ENCODE data around the gene RXRG.

Gene RXRG

DNA sequence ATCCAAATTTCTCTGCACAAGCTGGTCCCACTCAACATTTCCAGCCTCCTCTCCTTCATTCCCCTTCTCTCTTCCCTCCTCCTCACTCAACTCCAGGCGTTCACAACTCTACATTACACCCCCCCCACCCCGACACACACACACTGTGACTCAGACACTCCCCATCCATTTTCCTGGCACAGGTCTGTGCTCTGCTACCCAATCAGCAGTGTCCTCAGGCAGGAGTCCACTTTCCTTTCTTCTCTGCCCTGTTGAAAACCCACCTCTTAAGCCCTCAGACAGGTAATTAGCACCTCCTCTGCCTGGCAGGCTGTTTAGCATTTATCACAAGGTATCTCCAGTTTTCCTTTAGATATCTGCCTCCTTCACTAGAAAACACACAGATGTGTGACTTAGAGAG lies 79.6 kb downstream of the RXRG start:
- DNase-seq = no peak

DNA sequence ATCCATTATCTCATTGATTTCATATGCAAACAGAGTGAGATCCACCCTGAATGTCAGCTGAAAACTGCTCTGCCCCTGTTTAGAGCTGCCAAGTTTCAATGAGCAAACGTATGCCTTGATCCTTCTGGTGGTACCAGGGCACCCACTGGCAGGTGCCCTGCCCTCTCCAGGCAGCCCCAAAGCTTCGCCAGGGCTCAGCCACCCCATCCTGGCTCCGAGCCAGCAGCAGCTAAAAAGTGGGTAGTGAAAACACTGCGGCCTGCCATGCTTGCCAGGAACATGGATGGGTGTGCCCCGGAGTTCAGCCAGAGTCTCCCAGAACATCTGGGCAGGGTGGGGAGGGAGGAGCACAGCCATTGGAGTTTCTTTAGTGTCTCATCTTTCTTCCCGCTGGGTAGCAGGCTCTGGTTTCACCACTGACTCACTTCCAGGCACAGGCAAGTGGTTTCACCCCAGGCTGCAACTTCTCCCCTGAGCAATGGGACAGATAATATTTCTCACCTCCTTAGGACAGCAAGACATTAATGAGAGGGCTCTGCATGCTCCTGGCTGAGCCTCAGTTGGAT lies 80.3 kb downstream of the RXRG start:
- DNase-seq = no peak

DNA sequence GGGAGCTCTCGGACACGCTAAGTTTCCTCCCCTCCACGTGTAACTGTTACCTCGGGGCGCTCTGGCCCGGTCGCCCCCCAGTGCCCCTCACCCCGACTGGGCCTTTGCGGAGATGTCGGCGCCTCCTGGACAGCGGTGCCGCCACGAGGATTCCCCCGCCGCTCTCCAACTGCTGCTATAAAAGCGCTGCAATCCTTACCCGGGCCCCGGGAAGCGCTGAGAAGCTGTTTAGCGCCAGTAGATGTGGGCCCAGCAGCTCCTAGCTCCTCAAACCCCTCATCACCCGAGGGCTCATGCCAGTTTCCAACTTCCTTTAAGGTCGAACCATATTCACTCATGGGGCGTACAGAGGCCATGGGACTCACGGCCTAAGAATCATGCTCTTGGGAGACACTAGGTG lies 88.0 kb downstream of the RXRG start:
- no peak for DNase-seq

- no peak for DNase-seq
These were observed 88.7 kb downstream of the RXRG start, which contains the start of gene LMX1A for GRCh38 chr1:165355977-165356811. LMX1A (minus strand) TSS chr1:165356715; CDS start chr1:165355559, 1,156 bp downstream.

GRCh38 chr1:165355139-165355976 lies 89.6 kb downstream of the RXRG start:
- no peak for DNase-seq

DNA sequence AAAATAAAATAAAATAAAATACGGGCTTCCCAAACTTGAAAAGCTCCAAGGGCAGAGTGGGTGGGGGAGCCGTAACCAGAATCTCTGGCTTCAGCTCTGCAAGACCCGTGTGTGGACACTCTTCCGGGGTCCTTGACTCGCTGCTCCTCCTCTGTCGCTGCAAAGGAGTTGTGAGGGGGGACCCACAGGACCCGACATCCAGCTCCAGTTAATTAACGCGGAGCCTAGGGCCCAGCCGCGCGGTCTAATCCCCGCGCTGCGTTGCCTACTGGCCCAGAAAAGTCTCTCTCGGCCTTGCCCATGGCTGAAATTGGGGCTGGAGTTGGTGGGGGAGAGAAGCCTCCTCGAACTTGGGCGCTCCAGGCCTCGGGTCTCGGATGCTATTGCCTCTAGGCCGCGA lies 90.2 kb downstream of the RXRG start:
- DNase-seq = no peak

DNA sequence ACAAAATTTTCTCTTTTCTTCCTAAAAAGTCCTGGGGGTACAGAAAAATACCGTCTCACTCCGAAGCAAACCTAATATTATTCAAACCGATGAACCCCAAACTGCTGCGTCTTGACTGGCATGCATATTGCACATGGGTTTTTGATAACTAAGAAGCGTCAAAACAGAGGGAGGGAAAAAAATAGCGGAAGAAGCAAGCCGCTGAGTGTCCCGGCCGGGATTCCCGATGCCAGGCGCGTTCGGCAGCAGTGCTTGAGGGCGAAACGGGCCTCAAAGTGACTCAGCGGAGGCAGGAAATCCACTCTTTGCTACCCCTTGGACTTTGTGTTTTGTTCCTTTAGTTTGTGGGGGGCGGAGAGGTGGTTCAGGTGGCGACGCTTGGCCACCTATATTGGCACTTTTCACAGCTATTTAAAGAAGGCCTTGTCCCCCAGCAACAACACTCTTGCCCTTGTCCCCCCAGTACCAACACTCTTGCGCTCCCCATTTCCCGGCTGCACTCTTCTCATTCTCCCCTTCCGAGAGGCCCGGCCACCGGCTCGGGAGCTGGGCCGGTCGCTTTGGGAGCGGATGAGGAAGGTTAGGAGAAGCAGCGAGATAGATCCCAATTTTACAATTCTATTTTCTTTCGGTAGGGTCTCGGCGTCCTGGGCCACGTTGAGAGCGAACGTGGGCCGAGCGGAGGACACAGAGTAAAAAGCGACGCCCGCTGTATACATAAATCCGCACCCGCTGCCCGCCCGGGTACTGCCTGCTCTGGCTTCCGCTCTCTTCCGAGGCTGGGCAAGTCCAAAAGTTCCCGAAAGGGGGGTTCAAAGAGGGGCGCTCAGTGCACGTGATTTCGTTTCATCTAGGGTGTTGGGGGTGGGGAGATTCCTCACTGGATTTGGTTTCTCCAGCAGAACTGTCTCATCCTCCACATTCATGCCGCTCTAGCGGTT lies 90.9 kb downstream of the RXRG start:
- no peak for DNase-seq

DNA sequence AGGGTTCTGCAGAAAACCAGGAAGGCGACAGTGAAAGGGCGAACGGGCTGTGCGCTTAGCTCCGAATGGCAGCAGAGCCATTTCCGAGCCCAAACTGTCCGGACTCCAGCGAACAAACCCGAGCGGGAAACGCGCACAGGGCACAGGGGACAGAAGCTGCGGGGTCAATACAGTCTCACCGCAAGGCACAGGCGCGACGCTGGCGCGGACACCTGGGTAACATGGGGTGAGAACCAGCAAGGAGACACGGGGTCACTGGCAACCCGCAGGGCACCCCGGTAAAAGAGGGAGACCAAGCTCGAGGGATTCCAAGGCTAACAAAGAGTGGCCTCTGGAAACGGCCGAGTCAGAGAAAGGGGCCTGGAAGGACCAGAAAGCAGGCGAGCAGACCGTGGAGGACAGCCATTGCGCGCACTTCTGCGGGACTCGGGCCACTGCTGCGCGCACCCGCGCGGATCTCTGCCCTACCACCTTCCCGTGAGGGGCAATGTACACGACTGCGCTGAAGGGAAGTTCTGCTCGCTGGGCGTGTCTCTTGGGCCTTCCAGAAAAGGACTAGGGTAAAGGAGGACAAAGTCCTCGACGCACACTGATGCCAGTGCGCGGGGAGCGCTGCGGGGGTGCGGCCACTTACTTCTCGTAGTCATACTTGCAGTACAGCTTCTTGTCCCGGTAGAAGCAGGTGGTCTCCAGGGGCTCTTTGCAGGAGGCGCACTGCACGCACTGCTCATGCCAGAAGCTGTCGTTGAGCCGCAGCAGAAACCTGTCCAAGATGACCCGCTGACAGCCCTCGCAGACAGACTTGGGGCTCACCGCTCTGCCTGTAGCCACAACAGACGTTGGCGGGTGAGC lies 92.3 kb downstream of the RXRG start:
- no peak for DNase-seq

GRCh38 chr1:165351863-165352441 lies 93.0 kb downstream of the RXRG start:
- DNase-seq = no peak
